Measurements from ENCODE around the gene DHFR.
"Not testable (repeated sequence)": the region's sequence is repeated elsewhere in the genome, so short reads cannot be mapped to it uniquely, and the experiment has no call there.

Gene DHFR

GRCh38 chr5:80676706-80677105 lies 21.9 kb upstream of the DHFR start:
- ChIA-PET CTCF (interaction anchor here (0.8 to 2.0 kb wide), 4 partner anchors 11 to 623 kb away, joined by 3 to 8 read pairs (median 6); no protein-coding TSS in a partner anchor), POLR2A (interaction anchor here (0.5 kb wide), 1 partner anchor 22 kb away, joined by 3 read pairs; the partner anchor contains the start of genes DHFR and MSH3)

GRCh38 chr5:80672140-80672736 lies 17.5 kb upstream of the DHFR start:
- no peak for DNase-seq (ENCODE audit: low read depth, low spot score)
- H3K4me3 ChIP-seq (ENCODE audit: low read depth, low read length) = no peak overlapping the region
- POLR2A ChIA-PET = no interaction called here
- CTCF ChIA-PET = interaction anchor here (0.6 to 4.0 kb wide), 24 partner anchors 9 to 587 kb away, joined by 3 to 90 read pairs (median 4); partner anchors contain the start of genes DHFR and MSH3
- peak; percentile 78 for TF ChIP-seq CTCF (IDR thresholded peaks at IDR 0.05; ENCODE audit: insufficient read depth, low read length, missing control alignments)

More at GRCh38 chr5:80676706-80677105, 21.9 kb upstream of the DHFR start:
- no peak for TF ChIP-seq CTCF (IDR thresholded peaks at IDR 0.05; ENCODE audit: insufficient read depth, low read length, missing control alignments)
- no peak overlapping the region for H3K4me3 ChIP-seq (ENCODE audit: low read depth, low read length)
- DNase-seq (ENCODE audit: low read depth, low spot score) = no peak

- CTCF ChIA-PET = interaction anchor here (1.0 to 2.7 kb wide), 5 partner anchors 11 to 577 kb away, joined by 3 to 28 read pairs (median 11); no protein-coding TSS in a partner anchor
- no peak for DNase-seq (ENCODE audit: low read depth, low spot score)
- TF ChIP-seq CTCF (IDR thresholded peaks at IDR 0.05; ENCODE audit: insufficient read depth, low read length, missing control alignments) = no peak
- H3K4me3 ChIP-seq (ENCODE audit: low read depth, low read length) = no peak overlapping the region
- POLR2A ChIA-PET = no interaction called here
Observed at GRCh38 chr5:80668016-80668969, 13.5 kb upstream of the DHFR start.

DNA sequence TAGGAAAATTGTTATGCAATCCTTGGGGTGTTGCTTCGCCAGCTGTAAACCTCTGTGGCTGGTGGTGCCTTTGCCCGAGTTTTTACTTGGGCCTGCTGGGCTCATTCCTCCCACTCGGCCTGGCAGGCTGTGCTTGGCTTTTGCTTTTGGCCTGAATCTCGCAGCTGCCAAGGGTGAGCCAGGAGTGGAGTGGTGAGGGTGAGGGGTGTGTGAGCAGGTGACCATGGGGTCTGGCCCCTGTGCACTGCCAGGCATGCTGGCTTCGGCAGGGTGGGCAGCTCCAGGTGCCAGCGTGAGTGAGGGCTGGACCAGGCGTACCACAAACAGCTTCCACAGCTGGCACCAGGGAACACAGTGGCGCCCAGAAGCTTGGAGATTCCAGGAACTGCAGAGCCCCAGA lies 12.6 kb upstream of the DHFR start:
- ChIA-PET CTCF (interaction anchor here (1.0 kb wide), 1 partner anchor 186 kb away, joined by 4 read pairs; no protein-coding TSS in a partner anchor), POLR2A (no interaction called here)
- TF ChIP-seq CTCF (IDR thresholded peaks at IDR 0.05; ENCODE audit: insufficient read depth, low read length, missing control alignments) = no peak
- no peak overlapping the region for H3K4me3 ChIP-seq (ENCODE audit: low read depth, low read length)
- DNase-seq (ENCODE audit: low read depth, low spot score) = no peak

- POLR2A ChIA-PET = no interaction called here
- no peak for DNase-seq (ENCODE audit: low read depth, low spot score)
- CTCF ChIA-PET = interaction anchor here (1.4 kb wide), 1 partner anchor 530 kb away, joined by 3 read pairs; no protein-coding TSS in a partner anchor
- H3K4me3 ChIP-seq (ENCODE audit: low read depth, low read length) = no peak overlapping the region
- TF ChIP-seq CTCF (IDR thresholded peaks at IDR 0.05; ENCODE audit: insufficient read depth, low read length, missing control alignments) = no peak
Observed at GRCh38 chr5:80665057-80665456, 10.3 kb upstream of the DHFR start.

DNA sequence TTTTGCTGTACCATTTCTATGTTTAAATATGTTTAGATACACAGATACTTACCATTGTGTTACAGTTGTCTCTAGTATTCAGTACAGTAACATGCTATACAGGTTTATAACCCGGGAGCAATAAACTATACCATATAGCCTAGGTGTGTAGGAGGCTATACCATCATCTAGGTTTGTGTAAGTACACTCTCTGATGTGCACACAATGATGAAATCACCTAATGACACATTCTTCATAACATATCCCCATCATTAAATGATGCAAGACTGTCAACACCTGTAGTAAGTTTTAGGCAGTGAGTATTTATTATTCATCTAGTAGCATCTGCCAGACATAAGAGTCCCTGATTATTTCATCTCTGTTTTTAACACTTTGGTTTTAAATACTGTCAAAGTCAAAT lies 7.3 kb upstream of the DHFR start:
- no peak for DNase-seq (ENCODE audit: low read depth, low spot score)
- ChIA-PET POLR2A (no interaction called here), CTCF (interaction anchor here (1.5 kb wide), 1 partner anchor 10 kb away, joined by 11 read pairs; no protein-coding TSS in a partner anchor)
- TF ChIP-seq CTCF (IDR thresholded peaks at IDR 0.05; ENCODE audit: insufficient read depth, low read length, missing control alignments) = no peak
- no peak overlapping the region for H3K4me3 ChIP-seq (ENCODE audit: low read depth, low read length)

- POLR2A ChIA-PET; H3K4me3 ChIP-seq (ENCODE audit: low read depth, low read length): not testable (repeated sequence)
- CTCF ChIA-PET = interaction anchor here (1.4 kb wide), 1 partner anchor 11 kb away, joined by 4 read pairs; no protein-coding TSS in a partner anchor
Observed at GRCh38 chr5:80660661-80661060, 5.9 kb upstream of the DHFR start.

More at GRCh38 chr5:80660661-80661060, 5.9 kb upstream of the DHFR start:
- DNase-seq (ENCODE audit: low read depth, low spot score) = not testable (repeated sequence)
